Stimulated activated CD8-positive, alpha-beta memory T cell treated with anti-CD3 and anti-CD28 coated beads, Interleukin-2, amount 100 ng/mL, for 1 hour (primary cell): ENCODE measurements around the gene KLRG1.

Experiments
- DNase-seq, 2 donors: peaks; one replicate each; pipeline ENCODE4 v3.0.0-alpha.2; 2020; ENCODE audit warnings: low read depth in 2 of 2

KLRG1 gene

GRCh38 chr12:8989413-8989812, at the start of gene KLRG1:
KLRG1 (plus strand) TSS chr12:8989546; CDS start chr12:8989636, 90 bp downstream.
- no peak for DNase-seq

- no peak for DNase-seq
Measured at GRCh38 chr12:8941691-8942478, 47.5 kb upstream of the KLRG1 start.

GRCh38 chr12:8943565-8944186, 45.7 kb upstream of the KLRG1 start:
- no peak for DNase-seq

GRCh38 chr12:8946733-8947132, 42.6 kb upstream of the KLRG1 start:
- no peak for DNase-seq

GRCh38 chr12:8947737-8948136, 41.6 kb upstream of the KLRG1 start:
- DNase-seq, result no peak

DNA sequence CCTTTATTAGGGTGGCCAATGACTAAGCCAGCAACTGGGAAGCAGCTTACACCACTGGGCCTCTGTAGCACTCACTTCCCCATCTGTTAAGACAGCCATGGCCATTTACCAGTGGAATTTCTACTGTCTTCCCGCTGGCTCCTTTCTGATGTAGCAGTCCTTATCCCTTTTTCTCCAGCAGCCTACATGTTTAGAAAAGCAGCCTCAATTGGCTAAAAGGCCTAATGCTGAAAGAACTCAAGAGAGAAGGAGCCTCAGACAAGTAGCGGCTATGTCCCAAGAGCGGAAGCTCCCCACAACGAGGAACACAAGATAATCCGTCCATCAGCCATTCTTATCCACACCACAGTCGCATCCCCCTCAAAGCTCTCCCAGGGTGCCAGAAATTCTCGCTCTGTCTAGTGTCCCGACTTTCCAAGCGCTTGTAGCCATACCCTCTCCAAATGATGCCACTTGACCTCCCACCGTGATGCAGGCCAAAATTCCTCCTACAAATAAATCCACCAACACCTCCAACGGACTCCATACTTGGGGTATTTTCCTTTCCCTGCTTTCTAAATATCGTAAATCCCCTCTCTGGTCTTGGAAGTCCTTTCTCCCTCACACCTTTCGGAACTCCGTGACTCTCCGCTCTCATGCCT, 40.5 kb upstream of the KLRG1 start:
- DNase-seq, result no peak

- peak; percentile 76 to 77 for DNase-seq
Measured at GRCh38 chr12:8949342-8950220, 39.8 kb upstream of the KLRG1 start, which contains the start of gene M6PR. M6PR (minus strand) TSS chr12:8949645; CDS start chr12:8946404, 3,241 bp downstream.

GRCh38 chr12:8950221-8950527, 39.2 kb upstream of the KLRG1 start:
- no peak for DNase-seq

DNA sequence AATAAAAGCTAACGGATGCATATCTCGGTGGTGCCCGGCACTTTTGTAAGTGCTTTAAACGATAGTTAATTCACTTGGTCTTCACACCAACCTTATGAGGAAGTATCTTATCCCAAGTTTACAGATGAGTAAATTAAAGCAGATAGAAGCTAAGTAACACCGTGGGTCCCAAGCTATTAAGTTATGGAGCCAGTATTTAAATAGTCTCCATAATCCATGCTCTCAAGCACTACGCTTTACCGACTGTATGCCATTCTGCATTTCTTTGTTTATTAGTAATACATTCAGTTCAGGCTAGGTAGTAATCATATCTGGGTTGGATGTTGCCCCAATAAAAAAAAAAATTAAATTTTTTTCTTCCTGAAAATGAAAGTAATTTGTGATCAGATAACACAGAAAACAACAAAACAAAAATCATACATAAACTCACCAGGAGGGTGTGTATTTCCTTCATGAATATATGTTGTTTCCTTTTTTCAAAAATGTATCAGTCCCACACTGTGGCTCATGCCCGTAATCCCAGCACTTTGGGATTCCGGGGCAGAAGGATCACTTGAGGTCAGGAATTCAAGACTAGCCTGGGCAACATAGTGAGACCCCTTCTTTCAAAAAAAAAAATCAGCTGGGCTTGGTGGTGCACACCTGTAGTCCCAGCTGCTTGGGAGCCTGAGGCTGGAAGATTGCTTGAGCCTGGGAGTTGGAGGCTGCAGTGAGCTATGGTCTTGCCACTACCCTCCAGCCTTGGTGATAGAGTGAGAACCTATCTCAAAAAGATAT, 38.5 kb upstream of the KLRG1 start:
- DNase-seq, result no peak

GRCh38 chr12:8951744-8952143, 37.6 kb upstream of the KLRG1 start:
- DNase-seq, result no peak

GRCh38 chr12:8953773-8954402, 35.5 kb upstream of the KLRG1 start:
- DNase-seq, result peak in 1 of 2 donors; percentile 31

GRCh38 chr12:8956073-8956472, 33.3 kb upstream of the KLRG1 start:
- no peak for DNase-seq

- no peak for DNase-seq
Measured at GRCh38 chr12:8956772-8957171, 32.6 kb upstream of the KLRG1 start.

DNA sequence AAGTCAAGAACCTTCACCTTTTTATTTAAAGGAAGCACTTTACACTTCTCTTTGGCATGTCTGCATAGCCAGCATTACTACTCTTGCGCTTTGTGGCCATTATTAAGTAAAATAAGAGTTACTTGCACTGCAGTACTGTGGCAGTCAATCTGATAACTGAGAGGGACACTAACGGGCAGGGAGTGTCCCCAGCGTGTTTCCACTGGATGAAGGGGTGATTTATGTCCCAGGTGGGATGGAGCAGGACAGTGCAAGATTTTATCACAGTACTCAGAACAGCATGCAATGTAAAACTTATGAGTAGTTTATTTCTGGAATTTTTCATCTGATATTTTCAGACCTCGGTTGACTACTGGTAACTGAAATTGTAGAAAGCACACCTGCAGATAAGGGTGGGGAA, 31.8 kb upstream of the KLRG1 start:
- DNase-seq, result no peak

DNA sequence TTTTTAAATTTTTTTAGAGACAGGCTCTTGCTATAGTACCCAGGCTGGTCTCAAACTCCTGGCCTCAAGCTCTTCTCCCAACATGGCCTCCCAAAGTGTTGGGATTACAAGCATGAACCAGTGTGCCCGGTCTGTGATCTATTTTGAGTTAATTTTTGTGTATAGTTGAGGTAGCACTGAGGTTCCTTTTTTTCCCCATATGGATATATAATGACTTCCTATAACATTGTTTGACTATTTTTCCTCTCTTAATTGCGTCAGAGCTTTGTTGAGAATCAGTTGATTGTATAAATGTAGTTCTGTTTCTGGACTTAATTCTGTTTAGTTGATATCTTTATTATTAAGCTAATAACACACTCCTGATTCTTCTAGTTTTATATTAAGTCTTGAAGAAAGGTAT, 31.3 kb upstream of the KLRG1 start:
- DNase-seq, result no peak

GRCh38 chr12:8960176-8960575, 29.2 kb upstream of the KLRG1 start:
- DNase-seq, result no peak

DNA sequence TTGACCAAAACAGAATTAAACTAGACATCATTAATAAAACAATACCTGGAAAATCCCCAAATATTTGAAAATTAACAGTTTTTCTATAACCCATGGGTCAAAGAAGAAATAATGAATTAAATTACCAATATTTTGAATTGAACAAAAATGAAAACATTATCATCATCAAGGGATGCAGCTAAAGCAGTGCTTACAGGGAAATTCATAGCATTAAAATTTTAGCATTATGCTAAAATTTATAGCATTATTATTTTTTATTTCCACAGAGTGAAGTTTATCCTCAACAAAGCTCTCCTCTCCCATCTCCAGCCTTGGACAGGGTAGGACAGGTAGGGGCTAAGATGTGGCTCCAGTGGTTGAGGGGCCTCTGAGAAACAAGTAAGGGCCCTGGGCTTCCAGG, 20.6 kb upstream of the KLRG1 start:
- DNase-seq, result no peak

DNA sequence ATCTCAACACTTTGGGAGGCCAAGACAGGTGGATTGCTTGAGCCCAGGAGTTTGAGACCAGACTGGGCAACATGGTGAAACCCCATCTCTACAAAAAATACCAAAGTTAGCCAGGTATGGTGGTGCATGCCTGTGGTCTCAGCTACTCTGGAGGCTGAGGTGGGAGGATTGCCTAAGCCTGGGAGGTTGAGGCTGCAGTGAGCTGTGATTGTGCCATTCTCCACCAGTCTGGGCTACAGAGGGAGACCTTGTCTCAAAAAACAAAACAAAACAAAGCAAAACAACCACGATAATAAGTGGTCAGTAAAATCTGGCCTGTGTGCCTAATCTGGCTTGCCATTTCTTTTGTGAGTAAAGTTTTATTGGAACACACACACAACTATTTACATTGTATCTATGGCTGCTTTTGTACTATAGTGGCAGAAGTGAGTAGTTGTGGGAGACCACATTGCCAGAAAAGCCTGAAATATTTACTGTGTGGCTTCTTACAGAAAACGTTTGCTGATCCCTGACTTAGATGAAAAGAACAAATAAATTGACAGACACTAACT, 19.4 kb upstream of the KLRG1 start:
- no peak for DNase-seq

GRCh38 chr12:8970432-8970831, 18.9 kb upstream of the KLRG1 start:
- no peak for DNase-seq

- DNase-seq, result no peak
Measured at GRCh38 chr12:8980137-8980536, 9.2 kb upstream of the KLRG1 start.
